GM23338 (cell line): ENCODE results near the gene FOXC2. TPM values are rescaled to one million over a fixed set of nuclear protein-coding genes. Genes with fewer than 3 reads are reported as not detected.

Experiments used
- ATAC-seq: fragments of 200-7000 bp; cut with Tn5 transposase; 3 replicates; pipeline ENCODE4 v1.9.1; 2020
- DNase-seq: peaks from one replicate; pipeline ENCODE4 v3.0.0-alpha.2; 2015; ENCODE audit warnings: low spot score
- H2AFZ ChIP-seq: fragments of 200-600 bp; sonication (generic); 2 replicates; pipeline ENCODE4 v1.8.0; 2016; ENCODE audit warnings: antibody characterized with exemption, mild to moderate bottlenecking, moderate library complexity
- H3F3A ChIP-seq: fragments of 200-600 bp; sonication (generic); replicated peaks from 2 replicates; pipeline ENCODE4 v1.8.0; 2017; ENCODE audit warnings: antibody characterized with exemption, mixed run types, low read depth
- H3K27ac ChIP-seq: fragments of 200-600 bp; sonication (generic); 2 replicates; pipeline ENCODE4 v1.6.1; 2016; ENCODE audit warnings: low read depth
- H3K27me3 ChIP-seq: fragments of 200-600 bp; sonication (generic); 2 replicates; pipeline ENCODE4 v1.8.0; 2016; ENCODE audit warnings: mild to moderate bottlenecking, mixed run types, moderate library complexity; ENCODE audit not compliant: insufficient read depth
- H3K36me3 ChIP-seq: fragments of 200-600 bp; sonication (generic); 2 replicates; pipeline ENCODE4 v1.8.0; 2016; ENCODE audit warnings: mild to moderate bottlenecking; ENCODE audit not compliant: insufficient read depth
- H3K4me1 ChIP-seq: fragments of 200-600 bp; sonication (generic); 2 replicates; pipeline ENCODE4 v1.8.0; 2016; ENCODE audit warnings: mild to moderate bottlenecking, moderate library complexity; ENCODE audit not compliant: insufficient read depth
- H3K4me2 ChIP-seq: fragments of 200-600 bp; sonication (generic); 2 replicates; pipeline ENCODE4 v1.7.1; 2017; ENCODE audit warnings: mixed run types
- H3K4me3 ChIP-seq: fragments of 200-600 bp; sonication (generic); 2 replicates; pipeline ENCODE4 v1.6.1; 2016; ENCODE audit warnings: mixed run types
- H3K79me2 ChIP-seq: fragments of 200-600 bp; sonication (generic); replicated peaks from 2 replicates; pipeline ENCODE4 v1.8.0; 2017; ENCODE audit warnings: mild to moderate bottlenecking; ENCODE audit not compliant: insufficient read depth
- H3K9me2 ChIP-seq: fragments of 200-600 bp; sonication (generic); 2 replicates; pipeline ENCODE4 v1.8.0; 2017; ENCODE audit not compliant: insufficient read depth
- H4K20me1 ChIP-seq: fragments of 200-600 bp; sonication (generic); replicated peaks from 2 replicates; pipeline ENCODE4 v1.8.0; 2017; ENCODE audit warnings: mild to moderate bottlenecking; ENCODE audit not compliant: insufficient read depth
- H3K27ac Mint-ChIP-seq: 2 replicates; pipeline ENCODE4 v1.8.0; 2020; ENCODE audit warnings: inconsistent platforms, mild to moderate bottlenecking, moderate library complexity, mixed read lengths
- H3K27me3 Mint-ChIP-seq: 3 replicates; pipeline ENCODE4 v1.8.0; 2022; ENCODE audit warnings: low read depth, mild to moderate bottlenecking, moderate library complexity, mixed read lengths, inconsistent platforms; ENCODE audit not compliant: insufficient read depth, poor library complexity
- H3K36me3 Mint-ChIP-seq: 3 replicates; pipeline ENCODE4 v1.8.0; 2021; ENCODE audit warnings: low read depth, mild to moderate bottlenecking, inconsistent platforms, moderate library complexity, mixed read lengths
- H3K4me1 Mint-ChIP-seq: 3 replicates; pipeline ENCODE4 v1.8.0; 2020; ENCODE audit warnings: mild to moderate bottlenecking, inconsistent platforms, mixed read lengths
- H3K4me3 Mint-ChIP-seq: 3 replicates; pipeline ENCODE4 v1.8.0; 2021; ENCODE audit warnings: moderate library complexity, mild to moderate bottlenecking, inconsistent platforms, mixed read lengths
- H3K9me3 Mint-ChIP-seq: 3 replicates; pipeline ENCODE4 v1.8.0; 2020; ENCODE audit warnings: moderate library complexity, mild to moderate bottlenecking, inconsistent platforms, mixed read lengths
- CREB1 ChIP-seq: fragments of 250-450 bp; sonication (Bioruptor Pico); IDR thresholded peaks from 2 replicates; pipeline ENCODE4 v1.5.0; 2020; ENCODE audit warnings: low read depth, mild to moderate bottlenecking, moderate library complexity
- CTCF ChIP-seq, 2 experiments: fragments of 200-600 bp in 1 of 2; sonication (generic) in 1 of 2; conservative IDR thresholded peaks; 2 replicates each; pipeline versions ENCODE4 v1.5.1 to v1.6.1; 2016 to 2017; ENCODE audit warnings: antibody characterized with exemption in 2 of 2, low read depth in 2 of 2, mild to moderate bottlenecking in 2 of 2, moderate library complexity in 1 of 2
- ETS1 ChIP-seq: IDR thresholded peaks from 2 replicates; pipeline ENCODE4 v1.6.1; 2016; ENCODE audit warnings: antibody characterized with exemption
- EZH2 ChIP-seq: fragments of 200-600 bp; sonication (generic); IDR thresholded peaks from one replicate; pipeline ENCODE4 v1.8.0; 2017; ENCODE audit warnings: antibody characterized with exemption, mild to moderate bottlenecking, low read depth; ENCODE audit not compliant: unreplicated experiment
- EZH2phosphoT487 ChIP-seq: fragments of 200-600 bp; sonication (generic); IDR thresholded peaks from one replicate; pipeline ENCODE4 v1.8.1; 2018; ENCODE audit warnings: antibody characterized with exemption; ENCODE audit not compliant: unreplicated experiment
- JUNB ChIP-seq: IDR thresholded peaks from one replicate; pipeline ENCODE4 v1.6.1; 2016; ENCODE audit warnings: antibody characterized with exemption; ENCODE audit not compliant: unreplicated experiment
- NANOG ChIP-seq: IDR thresholded peaks from 2 replicates; pipeline ENCODE4 v1.6.1; 2016; ENCODE audit warnings: antibody characterized with exemption, borderline replicate concordance
- POLR2AphosphoS5 ChIP-seq: IDR thresholded peaks from 2 replicates; pipeline ENCODE4 v1.6.1; 2016; ENCODE audit warnings: antibody characterized with exemption, low read depth
- REST ChIP-seq: IDR thresholded peaks from one replicate; pipeline ENCODE4 v1.6.1; 2018; ENCODE audit warnings: antibody characterized with exemption; ENCODE audit not compliant: unreplicated experiment
- STAT1 ChIP-seq: IDR thresholded peaks from one replicate; pipeline ENCODE4 v1.6.1; 2016; ENCODE audit warnings: antibody characterized with exemption; ENCODE audit not compliant: unreplicated experiment
- ZNF114 ChIP-seq: fragments of 250-450 bp; sonication (Bioruptor Pico); IDR thresholded peaks from 2 replicates; pipeline ENCODE4 v1.5.0; 2020; ENCODE audit warnings: mild to moderate bottlenecking, moderate library complexity
- ZNF331 ChIP-seq: fragments of 250-450 bp; sonication (Bioruptor Pico); IDR thresholded peaks from 2 replicates; pipeline ENCODE4 v1.5.0; 2020; ENCODE audit warnings: low read depth, mild to moderate bottlenecking, moderate library complexity
- ZNF462 ChIP-seq: fragments of 250-450 bp; sonication (Bioruptor Pico); IDR thresholded peaks from 2 replicates; pipeline ENCODE4 v1.5.0; 2020; ENCODE audit warnings: mild to moderate bottlenecking, moderate library complexity
- polyA plus RNA-seq: library from polyadenylated mRNA; unstranded; fragments of >200 nt; fragmentation: Nextera tagmentation; extraction: Ambion mirVana; gene quantifications from 2 replicates; pipeline ENCODE4 v1.2.1, GENCODE V29; 2016
- total RNA-seq: library from RNA; depleted of rRNA; stranded (reverse); fragments of >200 nt; shearing (Covaris generic); gene quantifications from 2 replicates; pipeline ENCODE4 v1.2.3, GENCODE V29; 2014

FOXC2 gene
- total and polyA plus RNA-seq, 2 experiments from 2014 or later: 0.16 TPM; not detected in 1

- no peak overlapping the region for H3K4me3 Mint-ChIP-seq
- H3K36me3 ChIP-seq: no peaks in the 10 kb centered on the region
- peaks cover 6% of the 10 kb centered on the region for H3K4me1 Mint-ChIP-seq
- no peaks in the 10 kb centered on the region; the same call in 1 of the 2 replicates for H3K4me1 ChIP-seq
- H3K36me3 Mint-ChIP-seq: no peaks in the 10 kb centered on the region
- H3K4me2 ChIP-seq: no peak overlapping the region
- no peak overlapping the region for H3K27ac ChIP-seq
- peaks cover 22% of the 10 kb centered on the region for H3K27me3 Mint-ChIP-seq
- H3K27ac Mint-ChIP-seq: no peak overlapping the region
- DNase-seq (no peak), ATAC-seq (no peak)
- no peaks in the 10 kb centered on the region for H3K79me2 ChIP-seq
- TF ChIP-seq ZNF331 (CRISPR knock-in tag) (no peak), ETS1 (no peak), REST (no peak), ZNF114 (CRISPR knock-in tag) (no peak), ZNF462 (CRISPR knock-in tag) (no peak), JUNB (no peak), EZH2phosphoT487 (no peak), POLR2AphosphoS5 (no peak), CTCF (conservative IDR thresholded peaks at IDR 0.05; ENCODE audit: low read depth in 2 of 2) (no peak), EZH2 (no peak), STAT1 (no peak), NANOG (no peak), CREB1 (CRISPR knock-in tag) (no peak)
- H3K9me3 Mint-ChIP-seq: no peaks in the 10 kb centered on the region; the same call in 2 of the 3 replicates
- 0 out of 2 replicates have a peak, but pooled peaks cover under 1% of the 10 kb centered on the region for H3F3A ChIP-seq
- H2AFZ ChIP-seq: no peak overlapping the region
- H4K20me1 ChIP-seq: no peaks in the 10 kb centered on the region
- no peak overlapping the region for H3K4me3 ChIP-seq
- peaks cover 35% of the 10 kb centered on the region for H3K27me3 ChIP-seq
- H3K9me2 ChIP-seq: 0 out of 2 replicates have a peak, but pooled peaks cover 9% of the 10 kb centered on the region
Measured at GRCh38 chr16:86584726-86585721, 18.4 kb downstream of the FOXC2 start.
